WI38 (cell line): ENCODE measurements around the gene OAS2.
A peak's percentile ranks its signal among the peaks of the same experiment; 100 is the strongest.

Experiments used
- H3K4me3 ChIP-seq: 2 replicates; pipeline ENCODE4 v1.5.1; 2011; ENCODE audit warnings: low read depth, mild to moderate bottlenecking, control low read depth, low read length
- TF ChIP-seq, protein P1 (sequence below): IDR thresholded peaks from 2 replicates; pipeline ENCODE4 v1.5.1; 2012; ENCODE audit warnings: low read depth, mild to moderate bottlenecking, control low read depth, low read length

OAS2 gene

GRCh38 chr12:113054948-113055486, 76.7 kb downstream of the OAS2 start:
- no peak overlapping the region for H3K4me3 ChIP-seq

GRCh38 chr12:113055594-113056380, 77.5 kb downstream of the OAS2 start:
- TF ChIP-seq, protein P1, sequence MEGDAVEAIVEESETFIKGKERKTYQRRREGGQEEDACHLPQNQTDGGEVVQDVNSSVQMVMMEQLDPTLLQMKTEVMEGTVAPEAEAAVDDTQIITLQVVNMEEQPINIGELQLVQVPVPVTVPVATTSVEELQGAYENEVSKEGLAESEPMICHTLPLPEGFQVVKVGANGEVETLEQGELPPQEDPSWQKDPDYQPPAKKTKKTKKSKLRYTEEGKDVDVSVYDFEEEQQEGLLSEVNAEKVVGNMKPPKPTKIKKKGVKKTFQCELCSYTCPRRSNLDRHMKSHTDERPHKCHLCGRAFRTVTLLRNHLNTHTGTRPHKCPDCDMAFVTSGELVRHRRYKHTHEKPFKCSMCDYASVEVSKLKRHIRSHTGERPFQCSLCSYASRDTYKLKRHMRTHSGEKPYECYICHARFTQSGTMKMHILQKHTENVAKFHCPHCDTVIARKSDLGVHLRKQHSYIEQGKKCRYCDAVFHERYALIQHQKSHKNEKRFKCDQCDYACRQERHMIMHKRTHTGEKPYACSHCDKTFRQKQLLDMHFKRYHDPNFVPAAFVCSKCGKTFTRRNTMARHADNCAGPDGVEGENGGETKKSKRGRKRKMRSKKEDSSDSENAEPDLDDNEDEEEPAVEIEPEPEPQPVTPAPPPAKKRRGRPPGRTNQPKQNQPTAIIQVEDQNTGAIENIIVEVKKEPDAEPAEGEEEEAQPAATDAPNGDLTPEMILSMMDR, result no peak

More at GRCh38 chr12:113054948-113055486, 76.7 kb downstream of the OAS2 start:
- TF ChIP-seq, protein P1, result no peak

DNA sequence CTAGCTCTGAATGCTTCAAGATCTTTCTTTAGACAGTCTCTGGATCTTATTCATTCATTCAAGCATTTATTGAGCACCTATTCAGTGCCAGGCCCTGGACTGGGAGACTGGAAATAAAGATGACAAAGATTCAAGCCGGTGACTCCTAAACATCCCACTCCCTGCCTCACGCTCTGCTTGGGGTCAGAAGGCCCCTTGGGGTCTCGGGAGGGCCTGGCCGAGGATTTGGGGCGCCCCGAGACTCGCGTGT, 78.0 kb downstream of the OAS2 start:
- H3K4me3 ChIP-seq, result no peak overlapping the region

More at GRCh38 chr12:113055594-113056380, 77.5 kb downstream of the OAS2 start:
- H3K4me3 ChIP-seq, result no peak overlapping the region

DNA sequence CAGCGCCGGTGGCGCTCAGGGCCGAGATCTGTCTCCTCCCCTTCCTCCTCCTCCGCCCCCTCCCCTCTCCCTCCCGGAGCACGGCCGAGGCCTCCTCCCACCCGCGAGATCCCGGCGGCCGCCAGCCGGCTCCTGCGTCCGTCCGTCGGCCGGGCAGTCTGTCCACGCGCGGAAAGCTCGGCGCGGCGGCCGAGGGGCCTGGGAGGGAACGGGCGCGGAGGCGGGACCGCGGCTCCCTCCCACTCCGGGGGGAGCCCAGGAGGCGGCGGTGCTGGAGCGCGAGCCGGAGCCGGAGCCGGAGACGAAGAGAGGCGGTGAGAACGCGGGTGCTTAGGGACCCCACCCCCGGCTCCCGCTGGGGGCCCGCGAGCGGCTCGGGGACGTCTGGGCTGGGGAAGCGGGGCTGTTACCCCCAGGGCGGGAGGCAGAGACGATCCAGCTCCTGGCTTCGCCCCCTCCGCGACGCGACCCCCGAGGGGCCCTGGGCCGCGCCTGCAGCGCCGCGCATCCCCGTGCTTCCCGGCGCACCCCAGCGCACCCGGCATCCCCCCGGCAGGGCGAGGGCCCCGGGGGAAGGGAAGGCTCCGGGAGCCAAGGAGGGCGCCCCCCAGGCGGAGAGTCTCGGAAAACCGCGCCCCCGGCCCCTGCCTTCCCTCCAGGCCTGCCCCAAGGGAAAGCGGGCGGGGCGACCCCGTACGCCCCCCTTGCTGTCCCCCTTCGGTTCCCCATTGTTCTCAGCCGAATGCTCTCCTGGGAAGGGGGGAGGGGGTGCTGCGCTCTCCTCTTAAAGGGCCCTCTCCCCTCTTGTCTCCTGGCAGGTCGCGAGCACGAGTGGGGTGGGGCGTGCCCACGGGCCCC, 78.5 kb downstream of the OAS2 start, which contains the start of gene DTX1:
DTX1 (plus strand) TSS at position 100 of the 858 bp plus-strand sequence. CDS start 1,463 bp downstream, outside the sequence.
- TF ChIP-seq, protein P1, result no peak
- H3K4me3 ChIP-seq, result peak within 1 kb of the TSS; percentile 30; the same call in 1 of the 2 replicates

More for the DNA sequence above, 78.0 kb downstream of the OAS2 start:
- TF ChIP-seq, protein P1, result no peak

DNA sequence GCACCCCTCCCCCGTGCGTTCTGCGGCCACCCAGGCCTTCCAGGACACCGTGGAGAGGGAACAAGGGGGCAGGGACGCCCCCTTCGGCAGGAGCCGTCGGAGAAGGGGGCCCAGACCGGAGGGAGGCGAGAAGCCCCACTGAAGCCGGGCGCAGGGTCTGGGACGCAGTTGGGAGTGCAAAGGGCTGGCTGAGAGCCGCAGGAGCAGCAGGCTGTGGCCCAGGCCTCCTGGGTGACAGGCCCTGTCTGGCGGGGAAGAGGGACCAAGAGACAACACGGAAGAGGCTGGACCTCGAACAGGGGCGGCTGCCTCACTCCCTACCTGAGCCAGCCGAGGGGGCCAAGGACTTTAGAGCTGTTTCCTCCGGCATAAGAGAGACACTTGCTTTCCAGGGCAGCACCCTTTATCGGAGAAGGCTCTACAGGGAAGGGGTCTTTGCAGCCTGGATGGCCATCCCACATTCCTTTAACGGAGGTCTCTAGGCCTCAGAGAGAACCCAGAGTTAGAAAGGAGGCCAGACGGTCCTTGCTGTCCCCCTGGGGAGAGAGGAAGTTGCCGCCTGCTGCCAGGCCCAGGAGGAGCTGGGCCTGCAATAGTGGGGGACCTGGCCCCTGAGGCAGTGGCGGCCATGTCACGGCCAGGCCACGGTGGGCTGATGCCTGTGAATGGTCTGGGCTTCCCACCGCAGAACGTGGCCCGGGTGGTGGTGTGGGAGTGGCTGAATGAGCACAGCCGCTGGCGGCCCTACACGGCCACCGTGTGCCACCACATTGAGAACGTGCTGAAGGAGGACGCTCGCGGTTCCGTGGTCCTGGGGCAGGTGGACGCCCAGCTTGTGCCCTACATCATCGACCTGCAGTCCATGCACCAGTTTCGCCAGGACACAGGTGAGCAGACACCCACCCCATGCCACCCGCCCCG, 79.5 kb downstream of the OAS2 start:
- TF ChIP-seq, protein P1, result no peak
- H3K4me3 ChIP-seq, result no peak overlapping the region

GRCh38 chr12:113058553-113058952, 80.2 kb downstream of the OAS2 start:
- TF ChIP-seq, protein P1, result no peak
- H3K4me3 ChIP-seq, result no peak overlapping the region
